RWPE1 (cell line): ENCODE measurements around the gene FITM2.
"Not testable (repeated sequence)": the region's sequence is repeated elsewhere in the genome, so short reads cannot be mapped to it uniquely, and the experiment has no call there.

Experiments
- CTCF ChIA-PET: fragments of 350-600 bp; sonication (Branson Sonifier 250); formaldehyde crosslinking; extraction: SDS; loops from one replicate; lab custom pipeline; 2021; lab: Yijun Ruan, JAX
- POLR2A ChIA-PET: fragments of 400-600 bp; formaldehyde crosslinking; extraction: SDS; loops from one replicate; lab custom pipeline; 2020; ENCODE audit warnings: antibody characterized with exemption; ENCODE audit not compliant: low non-redundant PET; lab: Yijun Ruan, JAX
- DNase-seq: peaks from one replicate; pipeline ENCODE4 v3.0.0; 2012; ENCODE audit warnings: low spot score
- H3K27ac ChIP-seq: fragments of 450-650 bp; 2 replicates; pipeline ENCODE4 v1.5.1; 2017
- TF ChIP-seq, protein P1 (sequence below): fragments of 450-650 bp; conservative IDR thresholded peaks from 2 replicates; pipeline ENCODE4 v1.5.1; 2017; ENCODE audit warnings: low read depth, mild to moderate bottlenecking

The FITM2 gene

DNA sequence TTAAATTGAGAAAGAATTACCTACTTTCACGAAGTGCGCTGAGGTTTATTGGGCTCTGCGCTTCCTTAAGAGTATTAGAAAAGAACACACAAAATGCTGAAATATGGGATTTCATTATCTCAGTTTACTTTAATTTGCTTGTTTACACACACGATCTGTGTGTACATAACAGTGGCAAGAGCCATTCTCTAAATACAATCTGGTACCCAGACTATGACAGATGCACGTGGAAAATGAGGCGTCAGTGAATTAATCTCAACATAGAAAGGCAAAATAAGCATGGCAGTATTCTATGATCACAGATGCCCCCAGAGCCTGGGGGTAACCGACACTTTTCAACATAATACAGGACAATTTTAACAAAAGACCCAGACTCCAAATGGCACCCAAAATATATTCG lies 8.3 kb downstream of the FITM2 start:
- TF ChIP-seq, protein P1, sequence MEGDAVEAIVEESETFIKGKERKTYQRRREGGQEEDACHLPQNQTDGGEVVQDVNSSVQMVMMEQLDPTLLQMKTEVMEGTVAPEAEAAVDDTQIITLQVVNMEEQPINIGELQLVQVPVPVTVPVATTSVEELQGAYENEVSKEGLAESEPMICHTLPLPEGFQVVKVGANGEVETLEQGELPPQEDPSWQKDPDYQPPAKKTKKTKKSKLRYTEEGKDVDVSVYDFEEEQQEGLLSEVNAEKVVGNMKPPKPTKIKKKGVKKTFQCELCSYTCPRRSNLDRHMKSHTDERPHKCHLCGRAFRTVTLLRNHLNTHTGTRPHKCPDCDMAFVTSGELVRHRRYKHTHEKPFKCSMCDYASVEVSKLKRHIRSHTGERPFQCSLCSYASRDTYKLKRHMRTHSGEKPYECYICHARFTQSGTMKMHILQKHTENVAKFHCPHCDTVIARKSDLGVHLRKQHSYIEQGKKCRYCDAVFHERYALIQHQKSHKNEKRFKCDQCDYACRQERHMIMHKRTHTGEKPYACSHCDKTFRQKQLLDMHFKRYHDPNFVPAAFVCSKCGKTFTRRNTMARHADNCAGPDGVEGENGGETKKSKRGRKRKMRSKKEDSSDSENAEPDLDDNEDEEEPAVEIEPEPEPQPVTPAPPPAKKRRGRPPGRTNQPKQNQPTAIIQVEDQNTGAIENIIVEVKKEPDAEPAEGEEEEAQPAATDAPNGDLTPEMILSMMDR: no peak
- ChIA-PET CTCF (interaction anchor here (0.8 kb wide), 1 partner anchor 9 kb away, joined by 3 read pairs; no protein-coding TSS in a partner anchor), POLR2A (no interaction called here)
- H3K27ac ChIP-seq: no peak overlapping the region
- no peak for DNase-seq

DNA sequence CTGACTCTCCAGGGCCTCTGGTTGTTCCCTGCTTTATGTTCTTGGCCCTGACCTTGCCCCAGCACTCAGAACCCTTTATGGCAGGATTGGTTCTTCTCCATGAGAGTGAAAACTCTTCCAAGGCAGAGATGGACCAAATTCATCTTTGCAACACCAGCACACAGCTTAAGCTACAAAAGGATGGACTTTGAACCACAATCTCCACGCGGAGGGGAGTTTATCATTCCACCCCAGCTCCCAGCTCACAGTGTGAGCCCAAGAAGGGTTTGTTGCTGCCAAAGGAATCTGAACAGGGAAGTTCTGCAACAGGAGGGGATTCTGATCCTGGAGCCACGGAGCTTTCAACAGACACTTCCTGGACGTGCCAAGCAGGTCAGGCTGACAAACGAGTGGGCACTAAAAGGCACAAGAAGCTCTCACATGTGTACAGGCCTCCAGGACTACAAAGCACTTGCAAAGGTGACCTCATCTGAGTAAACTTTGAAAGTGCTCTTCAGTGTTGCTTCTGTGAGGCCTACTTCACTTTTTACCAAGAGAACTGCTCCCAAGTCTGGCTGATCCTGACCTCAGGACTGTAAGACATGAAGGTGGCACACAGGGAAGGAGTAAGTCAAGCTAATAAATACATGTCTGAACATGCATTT lies 8.9 kb downstream of the FITM2 start:
- ChIA-PET CTCF (interaction anchor here (0.8 kb wide), 1 partner anchor 10 kb away, joined by 3 read pairs; no protein-coding TSS in a partner anchor), POLR2A (no interaction called here)
- no peak for DNase-seq
- H3K27ac ChIP-seq: no peak overlapping the region
- TF ChIP-seq, protein P1: no peak

DNA sequence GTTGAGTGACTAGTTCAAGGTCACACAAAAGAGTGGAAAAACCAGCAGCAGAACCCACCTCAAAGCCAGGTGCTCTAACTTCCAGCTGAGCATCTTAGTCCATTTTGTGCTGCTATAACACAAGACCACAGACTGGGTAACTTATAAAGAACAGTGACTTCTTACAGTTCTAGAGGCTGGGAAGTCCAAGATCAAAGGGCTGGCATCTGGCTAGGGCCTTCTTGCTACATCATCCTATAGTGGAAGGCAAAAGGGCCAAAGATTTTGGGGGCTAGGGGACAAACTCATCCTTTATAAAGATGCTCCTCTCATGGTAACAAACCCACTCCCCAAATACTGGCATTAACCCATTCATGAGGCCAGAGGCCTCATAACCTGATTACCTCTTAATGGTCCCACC lies 9.7 kb downstream of the FITM2 start:
- POLR2A ChIA-PET: no interaction called here
- DNase-seq: no peak
- TF ChIP-seq, protein P1: no peak
- H3K27ac ChIP-seq: no peak overlapping the region
- CTCF ChIA-PET: no interaction called here

DNA sequence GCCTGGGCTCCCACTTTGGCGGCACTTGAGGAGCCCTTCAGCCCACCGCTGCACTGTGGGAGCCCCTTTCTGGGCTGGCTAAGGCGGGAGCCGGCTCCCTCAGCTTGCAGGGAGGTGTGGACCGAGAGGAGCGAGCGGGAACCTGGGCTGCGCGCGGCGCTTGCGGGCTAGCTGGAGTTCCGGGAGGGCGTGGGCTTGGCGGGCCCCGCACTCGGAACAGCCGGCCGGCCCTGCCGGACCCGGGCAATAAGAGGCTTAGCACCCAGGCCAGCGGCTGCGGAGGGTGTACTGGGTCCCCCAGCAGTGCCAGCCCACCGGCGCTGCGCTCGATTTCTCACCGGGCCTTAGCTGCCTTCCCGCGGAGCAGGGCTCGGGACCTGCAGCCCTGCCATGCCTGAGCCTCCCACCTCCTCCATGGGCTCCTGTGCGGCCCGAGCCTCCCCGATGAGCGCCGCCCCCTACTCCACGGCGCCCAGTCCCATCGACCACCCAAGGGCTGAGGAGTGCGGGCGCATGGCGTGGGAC lies 11.9 kb downstream of the FITM2 start:
- CTCF ChIA-PET: interaction anchor here (0.6 kb wide), 1 partner anchor 85 kb away, joined by 4 read pairs; no protein-coding TSS in a partner anchor
- POLR2A ChIA-PET, H3K27ac ChIP-seq, DNase-seq: not testable (repeated sequence)

DNA sequence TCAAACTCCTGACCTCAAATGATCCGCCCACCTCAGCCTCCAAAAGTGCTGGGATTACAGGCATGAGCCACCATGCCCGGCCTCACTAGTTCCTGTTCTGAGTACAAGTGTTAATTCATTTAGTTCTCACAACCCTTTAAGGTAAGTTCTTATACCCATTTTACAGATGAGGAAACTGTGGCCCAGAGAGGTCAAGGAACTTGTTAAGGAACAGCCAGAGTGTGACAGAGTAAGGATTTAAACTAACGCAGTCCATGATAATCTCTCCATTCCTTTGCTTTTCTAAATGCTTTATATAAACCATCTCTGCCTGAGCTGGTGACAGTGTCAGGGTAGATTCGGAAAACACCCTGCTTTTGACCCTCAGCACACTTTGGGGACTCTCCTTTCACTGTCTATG lies 13.3 kb downstream of the FITM2 start:
- TF ChIP-seq, protein P1: no peak
- DNase-seq: no peak
- no peak overlapping the region for H3K27ac ChIP-seq
- POLR2A ChIA-PET: no interaction called here
- CTCF ChIA-PET: interaction anchor here (1.2 to 2.4 kb wide), 2 partner anchors 13 to 70 kb away, joined by 3 to 5 read pairs; partner anchors contain the start of gene FITM2

DNA sequence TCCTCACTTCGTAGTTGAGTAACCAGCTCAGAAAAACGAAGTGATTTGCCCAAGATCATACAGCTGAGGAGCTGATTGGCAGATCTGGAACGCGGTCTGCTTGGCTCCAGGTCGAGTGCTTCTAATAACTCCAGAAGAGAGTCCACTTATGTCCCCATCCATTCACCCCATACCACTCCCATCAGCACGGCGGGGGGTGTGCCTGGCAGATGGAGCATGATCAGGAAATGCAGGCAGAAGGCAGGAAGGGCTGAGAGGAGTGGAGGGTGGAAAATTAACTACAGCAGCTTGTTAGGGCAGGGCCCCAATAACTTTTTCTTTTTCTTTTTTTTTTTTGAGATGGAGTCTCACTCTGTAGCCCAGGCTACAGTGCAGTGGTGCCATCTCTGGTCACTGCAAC lies 15.0 kb downstream of the FITM2 start:
- H3K27ac ChIP-seq: no peak overlapping the region
- ChIA-PET POLR2A (no interaction called here), CTCF (interaction anchor here (2.4 kb wide), 1 partner anchor 15 kb away, joined by 5 read pairs; the partner anchor contains the start of gene FITM2)
- DNase-seq: no peak
- TF ChIP-seq, protein P1: no peak

DNA sequence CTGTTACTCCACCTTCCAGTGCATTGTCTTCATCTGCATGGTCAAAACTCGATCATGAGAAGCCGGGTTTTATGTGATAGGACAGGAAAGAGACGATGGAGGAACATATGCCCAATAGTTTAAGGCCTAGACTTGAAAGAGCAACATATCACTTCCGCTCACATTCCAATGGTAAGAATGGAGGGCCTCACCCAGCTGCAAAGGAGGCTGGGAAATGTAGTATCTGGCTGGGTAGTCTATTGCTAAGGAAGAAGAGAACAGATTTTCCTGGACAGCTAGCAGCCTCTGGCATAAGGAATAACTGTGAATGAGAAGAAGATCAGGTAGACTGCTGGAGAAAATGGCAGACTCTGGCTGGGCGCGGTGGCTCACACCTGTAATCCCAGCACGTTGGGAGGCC lies 19.2 kb downstream of the FITM2 start:
- ChIA-PET CTCF (interaction anchor here (0.9 to 1.4 kb wide), 2 partner anchors 75 to 77 kb away, joined by 4 to 7 read pairs; no protein-coding TSS in a partner anchor), POLR2A (no interaction called here)
- TF ChIP-seq, protein P1: no peak
- DNase-seq: no peak
- H3K27ac ChIP-seq: no peak overlapping the region
